ENCODE data around the gene NSD1.

Gene NSD1

GRCh38 chr5:177260961-177261360, 127.4 kb downstream of the NSD1 start:
- H3K36me3 ChIP-seq (ENCODE audit: control insufficient read depth in 2 of 2, insufficient read depth in 2 of 2, low read length in 2 of 2): peaks cover 26 to 28% of the 10 kb centered on the region in 2 donors
- H3K4me1 ChIP-seq (ENCODE audit: control insufficient read depth, insufficient read depth, low read length): no peaks in the 10 kb centered on the region
- no peak overlapping the region for H3K27ac ChIP-seq (ENCODE audit: low read length)
- no peaks in the 10 kb centered on the region for H3K27me3 ChIP-seq (ENCODE audit: control insufficient read depth in 1 of 2, insufficient read depth in 2 of 2, low read length in 2 of 2)
- no peak overlapping the region for H3K4me3 ChIP-seq (ENCODE audit: low read length in 2 of 2)
- H3K9ac ChIP-seq (ENCODE audit: low read length in 2 of 2): no peak overlapping the region
- no peaks in the 10 kb centered on the region for H3K9me3 ChIP-seq (ENCODE audit: control insufficient read depth in 2 of 2, low read length in 2 of 2)

GRCh38 chr5:177261510-177261909, 127.9 kb downstream of the NSD1 start:
- no peaks in the 10 kb centered on the region for H3K9me3 ChIP-seq (ENCODE audit: control insufficient read depth in 2 of 2, low read length in 2 of 2)
- H3K27me3 ChIP-seq (ENCODE audit: control insufficient read depth in 1 of 2, insufficient read depth in 2 of 2, low read length in 2 of 2): no peaks in the 10 kb centered on the region
- no peak overlapping the region for H3K4me3 ChIP-seq (ENCODE audit: low read length in 2 of 2)
- peaks cover 30 to 33% of the 10 kb centered on the region in 2 donors for H3K36me3 ChIP-seq (ENCODE audit: control insufficient read depth in 2 of 2, insufficient read depth in 2 of 2, low read length in 2 of 2)
- no peak overlapping the region for H3K27ac ChIP-seq (ENCODE audit: low read length)
- H3K9ac ChIP-seq (ENCODE audit: low read length in 2 of 2): no peak overlapping the region
- H3K4me1 ChIP-seq (ENCODE audit: control insufficient read depth, insufficient read depth, low read length): no peaks in the 10 kb centered on the region

GRCh38 chr5:177264178-177264577, 130.6 kb downstream of the NSD1 start:
- Histone ChIP-seq H3K36me3 (ENCODE audit: control insufficient read depth in 2 of 2, insufficient read depth in 2 of 2, low read length in 2 of 2) (peaks cover 25 to 32% of the 10 kb centered on the region in 2 donors), H3K27ac (ENCODE audit: low read length) (no peak overlapping the region), H3K4me1 (ENCODE audit: control insufficient read depth, insufficient read depth, low read length) (no peaks in the 10 kb centered on the region), H3K27me3 (ENCODE audit: control insufficient read depth in 1 of 2, insufficient read depth in 2 of 2, low read length in 2 of 2) (no peaks in the 10 kb centered on the region), H3K9ac (ENCODE audit: low read length in 2 of 2) (no peak overlapping the region), H3K9me3 (ENCODE audit: control insufficient read depth in 2 of 2, low read length in 2 of 2) (no peaks in the 10 kb centered on the region), H3K4me3 (ENCODE audit: low read length in 2 of 2) (no peak overlapping the region)

- Histone ChIP-seq H3K9me3 (ENCODE audit: control insufficient read depth in 2 of 2, low read length in 2 of 2) (no peaks in the 10 kb centered on the region), H3K4me3 (ENCODE audit: low read length in 2 of 2) (no peak overlapping the region), H3K27me3 (ENCODE audit: control insufficient read depth in 1 of 2, insufficient read depth in 2 of 2, low read length in 2 of 2) (no peaks in the 10 kb centered on the region), H3K4me1 (ENCODE audit: control insufficient read depth, insufficient read depth, low read length) (no peaks in the 10 kb centered on the region), H3K27ac (ENCODE audit: low read length) (no peak overlapping the region), H3K36me3 (ENCODE audit: control insufficient read depth in 2 of 2, insufficient read depth in 2 of 2, low read length in 2 of 2) (peaks cover 24 to 30% of the 10 kb centered on the region in 2 donors), H3K9ac (ENCODE audit: low read length in 2 of 2) (no peak overlapping the region)
Measured at GRCh38 chr5:177265395-177265794, 131.8 kb downstream of the NSD1 start.

GRCh38 chr5:177269232-177269895, 135.8 kb downstream of the NSD1 start:
- H3K27me3 ChIP-seq (ENCODE audit: control insufficient read depth in 1 of 2, insufficient read depth in 2 of 2, low read length in 2 of 2): no peaks in the 10 kb centered on the region
- no peak overlapping the region for H3K9ac ChIP-seq (ENCODE audit: low read length in 2 of 2)
- H3K4me1 ChIP-seq (ENCODE audit: control insufficient read depth, insufficient read depth, low read length): no peaks in the 10 kb centered on the region
- no peak overlapping the region for H3K27ac ChIP-seq (ENCODE audit: low read length)
- peaks cover 26 to 32% of the 10 kb centered on the region in 2 donors for H3K36me3 ChIP-seq (ENCODE audit: control insufficient read depth in 2 of 2, insufficient read depth in 2 of 2, low read length in 2 of 2)
- H3K9me3 ChIP-seq (ENCODE audit: control insufficient read depth in 2 of 2, low read length in 2 of 2): no peaks in the 10 kb centered on the region
- H3K4me3 ChIP-seq (ENCODE audit: low read length in 2 of 2): no peak overlapping the region

GRCh38 chr5:177269976-177270375, 136.4 kb downstream of the NSD1 start:
- H3K4me3 ChIP-seq (ENCODE audit: low read length in 2 of 2): no peak overlapping the region
- H3K9me3 ChIP-seq (ENCODE audit: control insufficient read depth in 2 of 2, low read length in 2 of 2): no peaks in the 10 kb centered on the region
- H3K27ac ChIP-seq (ENCODE audit: low read length): no peak overlapping the region
- peaks cover 26 to 35% of the 10 kb centered on the region in 2 donors for H3K36me3 ChIP-seq (ENCODE audit: control insufficient read depth in 2 of 2, insufficient read depth in 2 of 2, low read length in 2 of 2)
- no peak overlapping the region for H3K9ac ChIP-seq (ENCODE audit: low read length in 2 of 2)
- H3K27me3 ChIP-seq (ENCODE audit: control insufficient read depth in 1 of 2, insufficient read depth in 2 of 2, low read length in 2 of 2): no peaks in the 10 kb centered on the region
- H3K4me1 ChIP-seq (ENCODE audit: control insufficient read depth, insufficient read depth, low read length): no peaks in the 10 kb centered on the region

GRCh38 chr5:177270653-177271052, 137.1 kb downstream of the NSD1 start:
- H3K9me3 ChIP-seq (ENCODE audit: control insufficient read depth in 2 of 2, low read length in 2 of 2): no peaks in the 10 kb centered on the region
- H3K4me1 ChIP-seq (ENCODE audit: control insufficient read depth, insufficient read depth, low read length): no peaks in the 10 kb centered on the region
- no peak overlapping the region for H3K27ac ChIP-seq (ENCODE audit: low read length)
- no peaks in the 10 kb centered on the region for H3K27me3 ChIP-seq (ENCODE audit: control insufficient read depth in 1 of 2, insufficient read depth in 2 of 2, low read length in 2 of 2)
- H3K4me3 ChIP-seq (ENCODE audit: low read length in 2 of 2): no peak overlapping the region
- H3K36me3 ChIP-seq (ENCODE audit: control insufficient read depth in 2 of 2, insufficient read depth in 2 of 2, low read length in 2 of 2): peaks cover 24 to 37% of the 10 kb centered on the region in 2 donors
- H3K9ac ChIP-seq (ENCODE audit: low read length in 2 of 2): no peak overlapping the region

GRCh38 chr5:177271113-177271512, 137.5 kb downstream of the NSD1 start:
- Histone ChIP-seq H3K27ac (ENCODE audit: low read length) (no peak overlapping the region), H3K4me3 (ENCODE audit: low read length in 2 of 2) (no peak overlapping the region), H3K36me3 (ENCODE audit: control insufficient read depth in 2 of 2, insufficient read depth in 2 of 2, low read length in 2 of 2) (peaks cover 24 to 35% of the 10 kb centered on the region in 2 donors), H3K27me3 (ENCODE audit: control insufficient read depth in 1 of 2, insufficient read depth in 2 of 2, low read length in 2 of 2) (no peaks in the 10 kb centered on the region), H3K9ac (ENCODE audit: low read length in 2 of 2) (no peak overlapping the region), H3K4me1 (ENCODE audit: control insufficient read depth, insufficient read depth, low read length) (no peaks in the 10 kb centered on the region), H3K9me3 (ENCODE audit: control insufficient read depth in 2 of 2, low read length in 2 of 2) (no peaks in the 10 kb centered on the region)

DNA sequence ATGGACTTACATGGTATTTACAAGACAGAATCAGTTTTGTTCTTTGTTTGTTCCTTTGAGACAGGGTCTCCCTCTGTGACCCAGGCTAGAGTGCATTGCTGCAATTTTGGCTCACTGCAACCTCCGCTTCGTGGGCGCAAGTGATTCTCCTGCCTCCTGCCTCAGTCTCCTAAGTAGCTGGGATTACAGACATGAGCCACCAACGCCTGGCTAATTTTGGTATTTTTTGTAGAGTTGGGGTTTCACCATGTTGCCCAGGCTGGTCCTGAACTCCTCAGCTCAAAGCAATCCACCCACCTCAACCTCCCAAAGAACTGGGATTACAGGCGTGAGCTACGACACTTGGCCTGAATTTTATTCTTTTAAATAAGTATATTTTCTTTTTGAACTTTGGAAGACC, 142.3 kb downstream of the NSD1 start:
- Histone ChIP-seq H3K4me1 (ENCODE audit: control insufficient read depth, insufficient read depth, low read length) (no peaks in the 10 kb centered on the region), H3K9ac (ENCODE audit: low read length in 2 of 2) (no peak overlapping the region), H3K27me3 (ENCODE audit: control insufficient read depth in 1 of 2, insufficient read depth in 2 of 2, low read length in 2 of 2) (no peaks in the 10 kb centered on the region), H3K27ac (ENCODE audit: low read length) (no peak overlapping the region), H3K36me3 (ENCODE audit: control insufficient read depth in 2 of 2, insufficient read depth in 2 of 2, low read length in 2 of 2) (peaks cover 17 to 32% of the 10 kb centered on the region in 2 donors), H3K4me3 (ENCODE audit: low read length in 2 of 2) (no peak overlapping the region), H3K9me3 (ENCODE audit: control insufficient read depth in 2 of 2, low read length in 2 of 2) (no peaks in the 10 kb centered on the region)

- Histone ChIP-seq H3K4me3 (ENCODE audit: low read length in 2 of 2) (no peak overlapping the region), H3K4me1 (ENCODE audit: control insufficient read depth, insufficient read depth, low read length) (no peaks in the 10 kb centered on the region), H3K27ac (ENCODE audit: low read length) (no peak overlapping the region), H3K27me3 (ENCODE audit: control insufficient read depth in 1 of 2, insufficient read depth in 2 of 2, low read length in 2 of 2) (no peaks in the 10 kb centered on the region), H3K9ac (ENCODE audit: low read length in 2 of 2) (no peak overlapping the region), H3K36me3 (ENCODE audit: control insufficient read depth in 2 of 2, insufficient read depth in 2 of 2, low read length in 2 of 2) (peaks cover 18 to 31% of the 10 kb centered on the region in 2 donors), H3K9me3 (ENCODE audit: control insufficient read depth in 2 of 2, low read length in 2 of 2) (no peaks in the 10 kb centered on the region)
Measured at GRCh38 chr5:177276886-177277285, 143.3 kb downstream of the NSD1 start.

DNA sequence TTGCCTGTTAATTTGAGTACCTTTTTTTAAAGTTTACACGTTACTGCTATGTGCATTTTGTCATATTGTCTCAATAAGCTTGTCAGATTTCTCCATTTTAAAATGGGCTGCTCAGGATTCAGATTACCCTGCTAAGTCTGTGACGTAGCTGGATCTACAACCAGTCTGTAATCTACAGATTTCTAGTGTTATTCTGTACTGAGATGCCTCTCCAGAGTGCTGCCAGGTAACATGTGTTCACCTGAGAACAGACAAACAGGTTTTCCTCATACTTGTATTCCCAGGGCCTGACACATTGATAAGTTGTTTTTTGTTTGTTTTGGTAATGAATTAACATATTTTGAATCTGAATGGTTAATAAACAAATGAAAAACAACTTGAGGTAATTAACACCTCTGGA, 154.6 kb downstream of the NSD1 start:
- Histone ChIP-seq H3K9ac (ENCODE audit: low read length in 2 of 2) (no peak overlapping the region), H3K4me1 (ENCODE audit: control insufficient read depth, insufficient read depth, low read length) (no peaks in the 10 kb centered on the region), H3K27ac (ENCODE audit: low read length) (no peak overlapping the region), H3K9me3 (ENCODE audit: control insufficient read depth in 2 of 2, low read length in 2 of 2) (no peaks in the 10 kb centered on the region), H3K27me3 (ENCODE audit: control insufficient read depth in 1 of 2, insufficient read depth in 2 of 2, low read length in 2 of 2) (no peaks in the 10 kb centered on the region), H3K36me3 (ENCODE audit: control insufficient read depth in 2 of 2, insufficient read depth in 2 of 2, low read length in 2 of 2) (peaks cover 42 to 50% of the 10 kb centered on the region in 2 donors), H3K4me3 (ENCODE audit: low read length in 2 of 2) (no peak overlapping the region)
